Choroid plexus epithelial cell (primary cell): Measurements from ENCODE around the gene LRRC15.

ENCODE experiments used
- DNase-seq: peaks from one replicate; pipeline ENCODE4 v3.0.0-alpha.2; 2010; ENCODE audit warnings: low read depth
- H3K4me3 ChIP-seq: 2 replicates; pipeline ENCODE4 v1.5.1; 2011; ENCODE audit warnings: low read depth, mild to moderate bottlenecking, control low read depth, low read length, moderate library complexity
- CTCF ChIP-seq: conservative IDR thresholded peaks from 2 replicates; pipeline ENCODE4 v1.5.1; 2011; ENCODE audit warnings: low read depth, mild to moderate bottlenecking, control low read depth, inconsistent platforms, low read length, moderate library complexity

Gene LRRC15

DNA sequence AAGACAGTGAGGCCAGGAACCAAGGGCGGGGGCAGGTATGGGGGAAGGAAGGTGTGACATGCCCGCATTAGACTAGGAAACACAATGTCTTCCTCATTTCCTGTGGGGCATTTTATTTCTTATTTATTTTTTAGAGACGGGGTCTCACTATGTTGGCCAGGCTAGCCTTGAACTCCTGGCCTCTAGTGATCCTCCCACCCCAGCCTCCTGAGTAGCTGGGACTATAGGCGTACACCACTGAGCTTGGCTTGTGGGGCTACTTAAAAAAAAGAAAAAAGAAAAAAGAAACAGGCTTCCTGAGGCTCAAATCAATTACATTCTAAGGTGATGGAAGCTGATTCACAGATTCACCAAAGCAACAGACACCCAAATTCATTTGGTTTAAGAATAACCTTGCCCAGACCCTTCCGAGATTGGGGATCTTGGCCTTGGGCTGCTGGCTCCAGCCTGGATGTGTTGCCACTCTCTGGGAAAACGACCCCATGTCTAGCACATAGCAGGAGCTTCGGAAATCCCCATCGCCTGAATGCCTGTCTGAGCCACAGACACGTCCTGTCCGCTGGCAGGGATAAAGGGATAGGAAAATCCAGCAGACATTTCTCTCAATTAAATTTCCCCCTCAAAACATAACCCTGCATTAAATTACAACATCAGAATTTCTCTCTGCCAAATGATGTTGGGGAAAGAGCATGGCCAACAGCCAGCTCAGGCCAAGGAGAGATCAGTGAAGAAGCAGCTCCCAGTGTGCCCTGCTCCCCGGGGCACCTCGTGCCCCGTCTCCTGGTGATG, 31.4 kb downstream of the LRRC15 start:
- TF ChIP-seq CTCF, result no peak
- peak; percentile 12 for DNase-seq
- no peak overlapping the region for H3K4me3 ChIP-seq

GRCh38 chr3:194336601-194337355, 32.8 kb downstream of the LRRC15 start:
- no peak for DNase-seq
- no peak overlapping the region for H3K4me3 ChIP-seq
- TF ChIP-seq CTCF, result no peak

GRCh38 chr3:194333981-194334320, 35.6 kb downstream of the LRRC15 start:
- H3K4me3 ChIP-seq, result no peak overlapping the region
- TF ChIP-seq CTCF, result no peak
- DNase-seq, result no peak

GRCh38 chr3:194333212-194333980, 36.1 kb downstream of the LRRC15 start:
- peak; percentile 89 for DNase-seq
- H3K4me3 ChIP-seq, result peak overlapping the region; percentile 60
- peak; percentile 92 for TF ChIP-seq CTCF

- no peak for TF ChIP-seq CTCF
- no peak overlapping the region for H3K4me3 ChIP-seq
- DNase-seq, result no peak
Observed at GRCh38 chr3:194332858-194333211, 36.7 kb downstream of the LRRC15 start.

GRCh38 chr3:194330579-194330978, 39.0 kb downstream of the LRRC15 start:
- no peak for DNase-seq
- H3K4me3 ChIP-seq, result no peak overlapping the region
- no peak for TF ChIP-seq CTCF
